Esophagus muscularis mucosa (tissue), 4 donors: ENCODE results near the gene SLC4A5.

Experiments
- EP300 ChIP-seq: sonication (generic); formaldehyde crosslinking; IDR thresholded peaks from one replicate; pipeline ENCODE4 v1.6.1; 2017; ENCODE audit warnings: antibody characterized with exemption
- POLR2AphosphoS5 ChIP-seq, 2 donors: sonication (generic); formaldehyde crosslinking; IDR thresholded peaks; one replicate each; pipeline ENCODE4 v1.6.1; 2017; ENCODE audit warnings: antibody characterized with exemption in 2 of 2
- TF ChIP-seq, protein P1 (sequence below), 3 experiments: fragments of 200-600 bp in 2 of 3; fragments of 450-650 bp in 1 of 3; sonication (generic) in 2 of 3; IDR thresholded peaks; one replicate each; pipeline ENCODE4 v1.5.1; 2017 to 2019; ENCODE audit warnings: antibody characterized with exemption in 3 of 3, mild to moderate bottlenecking in 2 of 3, moderate library complexity in 1 of 3

- TF ChIP-seq, protein P1, sequence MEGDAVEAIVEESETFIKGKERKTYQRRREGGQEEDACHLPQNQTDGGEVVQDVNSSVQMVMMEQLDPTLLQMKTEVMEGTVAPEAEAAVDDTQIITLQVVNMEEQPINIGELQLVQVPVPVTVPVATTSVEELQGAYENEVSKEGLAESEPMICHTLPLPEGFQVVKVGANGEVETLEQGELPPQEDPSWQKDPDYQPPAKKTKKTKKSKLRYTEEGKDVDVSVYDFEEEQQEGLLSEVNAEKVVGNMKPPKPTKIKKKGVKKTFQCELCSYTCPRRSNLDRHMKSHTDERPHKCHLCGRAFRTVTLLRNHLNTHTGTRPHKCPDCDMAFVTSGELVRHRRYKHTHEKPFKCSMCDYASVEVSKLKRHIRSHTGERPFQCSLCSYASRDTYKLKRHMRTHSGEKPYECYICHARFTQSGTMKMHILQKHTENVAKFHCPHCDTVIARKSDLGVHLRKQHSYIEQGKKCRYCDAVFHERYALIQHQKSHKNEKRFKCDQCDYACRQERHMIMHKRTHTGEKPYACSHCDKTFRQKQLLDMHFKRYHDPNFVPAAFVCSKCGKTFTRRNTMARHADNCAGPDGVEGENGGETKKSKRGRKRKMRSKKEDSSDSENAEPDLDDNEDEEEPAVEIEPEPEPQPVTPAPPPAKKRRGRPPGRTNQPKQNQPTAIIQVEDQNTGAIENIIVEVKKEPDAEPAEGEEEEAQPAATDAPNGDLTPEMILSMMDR (IDR thresholded peaks at IDR 0.05) = no peak
- TF ChIP-seq EP300 = no peak
- no peak for TF ChIP-seq POLR2AphosphoS5 (IDR thresholded peaks at IDR 0.05)
Measured at GRCh38 chr2:74232426-74232825, 110.8 kb downstream of the SLC4A5 start.
